ENCODE data around the gene BICC1. TPM values are rescaled to one million over a fixed set of nuclear protein-coding genes. Genes with fewer than 3 reads are reported as not detected.

The BICC1 gene
- total RNA-seq, 4 donors from 2014 or later = 4.7 to 29.7 (median 18.0) TPM

- H3K27ac ChIP-seq = peak overlapping the region in 1 of 4 donors; percentile 31
- H3K9me3 ChIP-seq = no peaks in the 10 kb centered on the region
- intact Hi-C loops (cut with DNase I; ENCODE audit: low total_unique reads) (no loop called here), in situ Hi-C loops (cut with MboI; ENCODE audit: low sequenced_read_pairs in 4 of 4) (no loop called here)
- ATAC-seq (no peak), DNase-seq (no peak)
- no peak for TF ChIP-seq POLR2A (IDR thresholded peaks at IDR 0.05)
- TF ChIP-seq, protein P1, sequence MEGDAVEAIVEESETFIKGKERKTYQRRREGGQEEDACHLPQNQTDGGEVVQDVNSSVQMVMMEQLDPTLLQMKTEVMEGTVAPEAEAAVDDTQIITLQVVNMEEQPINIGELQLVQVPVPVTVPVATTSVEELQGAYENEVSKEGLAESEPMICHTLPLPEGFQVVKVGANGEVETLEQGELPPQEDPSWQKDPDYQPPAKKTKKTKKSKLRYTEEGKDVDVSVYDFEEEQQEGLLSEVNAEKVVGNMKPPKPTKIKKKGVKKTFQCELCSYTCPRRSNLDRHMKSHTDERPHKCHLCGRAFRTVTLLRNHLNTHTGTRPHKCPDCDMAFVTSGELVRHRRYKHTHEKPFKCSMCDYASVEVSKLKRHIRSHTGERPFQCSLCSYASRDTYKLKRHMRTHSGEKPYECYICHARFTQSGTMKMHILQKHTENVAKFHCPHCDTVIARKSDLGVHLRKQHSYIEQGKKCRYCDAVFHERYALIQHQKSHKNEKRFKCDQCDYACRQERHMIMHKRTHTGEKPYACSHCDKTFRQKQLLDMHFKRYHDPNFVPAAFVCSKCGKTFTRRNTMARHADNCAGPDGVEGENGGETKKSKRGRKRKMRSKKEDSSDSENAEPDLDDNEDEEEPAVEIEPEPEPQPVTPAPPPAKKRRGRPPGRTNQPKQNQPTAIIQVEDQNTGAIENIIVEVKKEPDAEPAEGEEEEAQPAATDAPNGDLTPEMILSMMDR (IDR thresholded peaks at IDR 0.05 in 4 of 5, conservative IDR thresholded peaks at IDR 0.05 in 1 of 5) = no peak
- H3K36me3 ChIP-seq = no peaks in the 10 kb centered on the region
- H3K4me3 ChIP-seq = no peak overlapping the region
- H3K4me1 ChIP-seq = peaks cover 6 to 10% of the 10 kb centered on the region in 2 donors
- no peaks in the 10 kb centered on the region for H3K27me3 ChIP-seq
Observed at GRCh38 chr10:58631715-58632114, 119.0 kb downstream of the BICC1 start.

DNA sequence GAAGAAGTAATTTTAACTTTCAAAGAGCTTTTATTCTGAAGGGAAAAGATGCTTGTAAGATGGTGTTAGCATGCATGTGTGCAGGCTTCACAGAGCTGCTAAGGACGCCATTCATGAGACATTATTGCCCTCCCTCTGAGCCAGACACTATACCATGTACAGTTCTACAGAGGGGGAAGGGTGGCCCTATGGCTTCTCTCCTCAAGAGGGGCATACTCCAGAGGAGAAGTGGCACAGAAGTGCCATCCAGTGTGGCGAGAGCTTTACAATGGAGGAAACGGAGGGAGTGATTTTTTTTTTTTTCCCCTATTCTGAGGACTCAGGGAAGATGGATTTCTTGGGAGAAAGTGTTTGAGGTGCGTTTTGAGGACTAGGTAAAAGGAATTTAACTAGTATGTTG lies 119.5 kb downstream of the BICC1 start:
- no peak for DNase-seq
- Histone ChIP-seq H3K9me3 (no peaks in the 10 kb centered on the region), H3K4me1 (peaks cover 6 to 15% of the 10 kb centered on the region in 2 donors), H3K27me3 (no peaks in the 10 kb centered on the region), H3K36me3 (no peaks in the 10 kb centered on the region), H3K27ac (no peak overlapping the region), H3K4me3 (no peak overlapping the region)
- TF ChIP-seq POLR2A (IDR thresholded peaks at IDR 0.05) = no peak
- TF ChIP-seq, protein P1 (IDR thresholded peaks at IDR 0.05 in 4 of 5, conservative IDR thresholded peaks at IDR 0.05 in 1 of 5) = no peak
- in situ Hi-C loops (cut with MboI; ENCODE audit: low sequenced_read_pairs in 4 of 4) (no loop called here), intact Hi-C loops (cut with DNase I; ENCODE audit: low total_unique reads) (no loop called here)
- no peak for ATAC-seq

GRCh38 chr10:58637352-58637751 lies 124.7 kb downstream of the BICC1 start:
- no peak overlapping the region for H3K4me3 ChIP-seq
- ATAC-seq = no peak
- intact Hi-C loops (cut with DNase I; ENCODE audit: low total_unique reads) (no loop called here), in situ Hi-C loops (cut with MboI; ENCODE audit: low sequenced_read_pairs in 4 of 4) (no loop called here)
- H3K9me3 ChIP-seq = no peaks in the 10 kb centered on the region
- H3K27ac ChIP-seq = peak overlapping the region in 1 of 4 donors; percentile 48
- no peak for DNase-seq
- H3K36me3 ChIP-seq = no peaks in the 10 kb centered on the region
- no peaks in the 10 kb centered on the region for H3K27me3 ChIP-seq
- H3K4me1 ChIP-seq = peaks cover 5 to 16% of the 10 kb centered on the region in 2 donors
- no peak for TF ChIP-seq POLR2A (IDR thresholded peaks at IDR 0.05)
- TF ChIP-seq, protein P1 (IDR thresholded peaks at IDR 0.05 in 4 of 5, conservative IDR thresholded peaks at IDR 0.05 in 1 of 5) = no peak

GRCh38 chr10:58638388-58638787 lies 125.7 kb downstream of the BICC1 start:
- H3K27ac ChIP-seq = peak overlapping the region in 1 of 4 donors; percentile 48
- no peak for DNase-seq
- intact Hi-C loops (cut with DNase I; ENCODE audit: low total_unique reads) = no loop called here
- no peaks in the 10 kb centered on the region for H3K9me3 ChIP-seq
- in situ Hi-C loops (cut with MboI; ENCODE audit: low sequenced_read_pairs in 4 of 4) = no loop called here
- H3K4me3 ChIP-seq = no peak overlapping the region
- H3K27me3 ChIP-seq = no peaks in the 10 kb centered on the region
- H3K36me3 ChIP-seq = no peaks in the 10 kb centered on the region
- TF ChIP-seq, protein P1 (IDR thresholded peaks at IDR 0.05 in 4 of 5, conservative IDR thresholded peaks at IDR 0.05 in 1 of 5) = no peak
- no peak for TF ChIP-seq POLR2A (IDR thresholded peaks at IDR 0.05)
- ATAC-seq = no peak
- peaks cover 7 to 24% of the 10 kb centered on the region in 2 donors for H3K4me1 ChIP-seq

DNA sequence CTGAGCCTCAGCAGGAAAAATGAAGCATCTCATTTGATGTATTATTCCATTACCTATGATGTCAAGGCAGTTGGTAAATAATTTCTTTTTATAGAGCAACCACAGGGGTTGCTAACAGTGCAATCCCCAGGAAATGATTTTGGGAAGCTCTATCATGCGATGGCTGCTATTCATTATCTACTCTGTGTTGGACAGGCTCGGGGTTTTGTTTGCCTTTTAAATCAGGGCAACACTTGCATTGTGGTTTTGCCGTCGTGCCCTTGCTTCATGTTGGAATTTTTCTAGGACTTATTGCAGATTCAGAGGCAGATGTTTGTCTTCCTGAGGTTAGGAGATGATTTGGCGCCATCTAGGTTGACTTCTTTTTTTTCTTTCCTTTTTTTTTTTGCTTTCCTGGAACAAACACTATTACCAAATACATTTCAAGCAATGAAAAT lies 128.4 kb downstream of the BICC1 start:
- H3K4me3 ChIP-seq = peak overlapping the region in 1 of 4 donors; percentile 11
- ATAC-seq = peak; percentile 52 to 53
- no peaks in the 10 kb centered on the region for H3K27me3 ChIP-seq
- TF ChIP-seq, protein P1 (IDR thresholded peaks at IDR 0.05 in 4 of 5, conservative IDR thresholded peaks at IDR 0.05 in 1 of 5) = peak in 1 of 5 experiments; percentile 26
- TF ChIP-seq POLR2A (IDR thresholded peaks at IDR 0.05) = no peak
- H3K9me3 ChIP-seq = no peaks in the 10 kb centered on the region
- intact Hi-C loops (cut with DNase I; ENCODE audit: low total_unique reads) = loop anchor here (1.0 kb wide), 1 partner anchor 128 kb away; no protein-coding TSS in a partner anchor
- H3K4me1 ChIP-seq = peaks cover 14 to 41% of the 10 kb centered on the region in 2 donors
- peak overlapping the region; percentile 56 to 76 (median 62) for H3K27ac ChIP-seq
- in situ Hi-C loops (cut with MboI; ENCODE audit: low sequenced_read_pairs in 4 of 4) = loop anchor here in 1 of 4 donors (10.0 kb wide), 1 partner anchor 126 kb away; the partner anchor contains the start of gene BICC1
- H3K36me3 ChIP-seq = no peaks in the 10 kb centered on the region
- no peak for DNase-seq
